DMS53 treated with DMSO at 0.1 percent for 48 hours (cell line): ENCODE measurements around the gene ZWINT.
A peak's percentile ranks its signal among the peaks of the same experiment; 100 is the strongest.

ENCODE experiments used
- DNase-seq: peaks from one replicate; lab custom pipeline; 2025; ENCODE audit not compliant: unreplicated experiment; lab: John Stamatoyannopoulos, UW

The ZWINT gene

GRCh38 chr10:56360967-56361612 is at the start of gene ZWINT:
ZWINT (minus strand) TSS chr10:56361259; CDS start chr10:56361236, 23 bp downstream.
- DNase-seq: peak; percentile 96

GRCh38 chr10:56383806-56384205 is 22.7 kb upstream of the ZWINT start:
- DNase-seq: no peak

- DNase-seq: peak; percentile 3
These were observed 9.4 kb upstream of the ZWINT start for GRCh38 chr10:56370217-56371113.

GRCh38 chr10:56360583-56360966 is 484 bp downstream of the ZWINT start:
- DNase-seq: no peak

- no peak for DNase-seq
These were observed 1.2 kb downstream of the ZWINT start for GRCh38 chr10:56359837-56360236.

- DNase-seq: no peak
These were observed 4.0 kb downstream of the ZWINT start for GRCh38 chr10:56357018-56357417.

GRCh38 chr10:56351909-56352630 is 9.0 kb downstream of the ZWINT start:
- no peak for DNase-seq

- DNase-seq: no peak
These were observed 11.4 kb downstream of the ZWINT start for GRCh38 chr10:56349611-56350010.

GRCh38 chr10:56348101-56348500 is 13.0 kb downstream of the ZWINT start:
- no peak for DNase-seq

GRCh38 chr10:56346845-56347415 is 14.1 kb downstream of the ZWINT start:
- DNase-seq: no peak

- DNase-seq: no peak
These were observed 19.4 kb downstream of the ZWINT start for GRCh38 chr10:56341612-56342011.

- DNase-seq: no peak
These were observed 31.1 kb downstream of the ZWINT start for GRCh38 chr10:56329961-56330360.

GRCh38 chr10:56327118-56327517 is 33.9 kb downstream of the ZWINT start:
- DNase-seq: no peak

- no peak for DNase-seq
These were observed 41.7 kb downstream of the ZWINT start for GRCh38 chr10:56319386-56319785.

GRCh38 chr10:56318816-56319215 is 42.2 kb downstream of the ZWINT start:
- DNase-seq: peak; percentile 43

- DNase-seq: no peak
These were observed 43.5 kb downstream of the ZWINT start for GRCh38 chr10:56317603-56318002.

- no peak for DNase-seq
These were observed 44.5 kb downstream of the ZWINT start for GRCh38 chr10:56316603-56317002.
